ENCODE results near the gene VHLL. TPM values are rescaled to one million over a fixed set of nuclear protein-coding genes. Genes with fewer than 3 reads are reported as not detected.

The VHLL gene
- total RNA-seq, 5 donors from 2014 or later (not counting 1 experiment from before 2014, with no cell fraction given) = 0.39 to 0.88 TPM; not detected in 3

- WGBS (ENCODE audit: insufficient coverage) = 100% methylated on average over 1 of the region's 4 CpGs
- POLR2A ChIA-PET = no interaction called here
- H3K27ac ChIP-seq (ENCODE audit: low read length) = no peak overlapping the region
- no peaks in the 10 kb centered on the region for H3K4me1 ChIP-seq (ENCODE audit: control insufficient read depth in 1 of 2, extremely low read depth in 1 of 2, insufficient read depth in 2 of 2, low read length in 2 of 2)
- CTCF ChIA-PET = no interaction called here
- Mint-ChIP-seq H3K36me3 (peaks cover 66% of the 10 kb centered on the region), H3K9me3 (no peaks in the 10 kb centered on the region), H3K4me3 (no peak overlapping the region), H3K4me1 (peaks cover 0 to 3% (median 0%) of the 10 kb centered on the region in 3 donors), H3K27me3 (no peaks in the 10 kb centered on the region), H3K27ac (no peak overlapping the region)
- peaks cover 21 to 83% of the 10 kb centered on the region in 2 donors for H3K36me3 ChIP-seq (ENCODE audit: control insufficient read depth in 2 of 2, extremely low read depth in 1 of 2, insufficient read depth in 1 of 2, low read length in 1 of 2)
- H3K9me3 ChIP-seq = no peaks in the 10 kb centered on the region
- no peaks in the 10 kb centered on the region for H3K27me3 ChIP-seq (replicated peaks in 1 of 2; ENCODE audit: control insufficient read depth in 2 of 2, extremely low read depth in 1 of 2, insufficient read depth in 2 of 2, low read length in 1 of 2)
- no peak for DNase-seq
- H3K4me3 ChIP-seq (ENCODE audit: control insufficient read depth in 1 of 2, extremely low read depth in 1 of 2, low read length in 1 of 2) = no peak overlapping the region
- no peak for ATAC-seq (replicated peaks in 1 of 4)
Measured at GRCh38 chr1:156268336-156268735, 30.8 kb downstream of the VHLL start.

GRCh38 chr1:156266051-156266450 lies 33.1 kb downstream of the VHLL start:
- no peak overlapping the region for H3K27ac Mint-ChIP-seq
- Histone ChIP-seq H3K4me3 (ENCODE audit: control insufficient read depth in 1 of 2, extremely low read depth in 1 of 2, low read length in 1 of 2) (no peak overlapping the region), H3K4me1 (ENCODE audit: control insufficient read depth in 1 of 2, extremely low read depth in 1 of 2, insufficient read depth in 2 of 2, low read length in 2 of 2) (no peaks in the 10 kb centered on the region), H3K36me3 (ENCODE audit: control insufficient read depth in 2 of 2, extremely low read depth in 1 of 2, insufficient read depth in 1 of 2, low read length in 1 of 2) (peaks cover 21 to 81% of the 10 kb centered on the region in 2 donors), H3K27me3 (replicated peaks in 1 of 2; ENCODE audit: control insufficient read depth in 2 of 2, extremely low read depth in 1 of 2, insufficient read depth in 2 of 2, low read length in 1 of 2) (no peaks in the 10 kb centered on the region), H3K9me3 (no peaks in the 10 kb centered on the region), H3K27ac (ENCODE audit: low read length) (no peak overlapping the region)
- ChIA-PET CTCF (no interaction called here), POLR2A (no interaction called here)
- no peaks in the 10 kb centered on the region for H3K9me3 Mint-ChIP-seq
- ATAC-seq (replicated peaks in 1 of 4) = no peak
- peaks cover 65% of the 10 kb centered on the region for H3K36me3 Mint-ChIP-seq
- no peak for DNase-seq
- H3K27me3 Mint-ChIP-seq = no peaks in the 10 kb centered on the region
- H3K4me1 Mint-ChIP-seq = peaks cover 0 to 3% (median 0%) of the 10 kb centered on the region in 3 donors
- no peak overlapping the region for H3K4me3 Mint-ChIP-seq
- 88% methylated on average over 5 of the region's 13 CpGs for WGBS (ENCODE audit: insufficient coverage)

GRCh38 chr1:156263288-156263655 lies 35.8 kb downstream of the VHLL start:
- CTCF ChIA-PET = interaction anchor here in 1 of 2 donors (0.5 kb wide), 1 partner anchor 121 kb away, joined by 6 read pairs; no protein-coding TSS in a partner anchor
- WGBS (ENCODE audit: insufficient coverage) = 96% methylated on average over 9 of the region's 9 CpGs

GRCh38 chr1:156262461-156263287 lies 36.4 kb downstream of the VHLL start:
- H3K27me3 ChIP-seq (replicated peaks in 1 of 2; ENCODE audit: control insufficient read depth in 2 of 2, extremely low read depth in 1 of 2, insufficient read depth in 2 of 2, low read length in 1 of 2) = no peaks in the 10 kb centered on the region
- H3K4me3 ChIP-seq (ENCODE audit: control insufficient read depth in 1 of 2, extremely low read depth in 1 of 2, low read length in 1 of 2) = no peak overlapping the region
- WGBS (ENCODE audit: insufficient coverage) = 98% methylated on average over 6 of the region's 9 CpGs
- DNase-seq (no peak), ATAC-seq (replicated peaks in 1 of 4) (no peak)
- H3K27ac ChIP-seq (ENCODE audit: low read length) = no peak overlapping the region
- Mint-ChIP-seq H3K27me3 (no peaks in the 10 kb centered on the region), H3K4me1 (peaks cover 0 to 8% (median 7%) of the 10 kb centered on the region in 3 donors), H3K4me3 (no peak overlapping the region), H3K27ac (no peak overlapping the region), H3K9me3 (no peaks in the 10 kb centered on the region), H3K36me3 (peaks cover 73% of the 10 kb centered on the region)
- H3K4me1 ChIP-seq (ENCODE audit: control insufficient read depth in 1 of 2, extremely low read depth in 1 of 2, insufficient read depth in 2 of 2, low read length in 2 of 2) = no peaks in the 10 kb centered on the region
- H3K36me3 ChIP-seq (ENCODE audit: control insufficient read depth in 2 of 2, extremely low read depth in 1 of 2, insufficient read depth in 1 of 2, low read length in 1 of 2) = peaks cover 37 to 89% of the 10 kb centered on the region in 2 donors
- ChIA-PET CTCF (no interaction called here), POLR2A (interaction anchor here in 1 of 2 donors (0.7 kb wide), 1 partner anchor 1405 kb away, joined by 6 read pairs; no protein-coding TSS in a partner anchor)
- no peaks in the 10 kb centered on the region for H3K9me3 ChIP-seq

More at GRCh38 chr1:156263288-156263655, 35.8 kb downstream of the VHLL start:
- Histone ChIP-seq H3K4me1 (ENCODE audit: control insufficient read depth in 1 of 2, extremely low read depth in 1 of 2, insufficient read depth in 2 of 2, low read length in 2 of 2) (no peaks in the 10 kb centered on the region), H3K27me3 (replicated peaks in 1 of 2; ENCODE audit: control insufficient read depth in 2 of 2, extremely low read depth in 1 of 2, insufficient read depth in 2 of 2, low read length in 1 of 2) (no peaks in the 10 kb centered on the region), H3K27ac (ENCODE audit: low read length) (no peak overlapping the region), H3K36me3 (ENCODE audit: control insufficient read depth in 2 of 2, extremely low read depth in 1 of 2, insufficient read depth in 1 of 2, low read length in 1 of 2) (peaks cover 36 to 89% of the 10 kb centered on the region in 2 donors), H3K4me3 (ENCODE audit: control insufficient read depth in 1 of 2, extremely low read depth in 1 of 2, low read length in 1 of 2) (no peak overlapping the region), H3K9me3 (no peaks in the 10 kb centered on the region)
- DNase-seq (no peak), ATAC-seq (replicated peaks in 1 of 4) (no peak)
- Mint-ChIP-seq H3K36me3 (peaks cover 71% of the 10 kb centered on the region), H3K27me3 (no peaks in the 10 kb centered on the region), H3K9me3 (no peaks in the 10 kb centered on the region), H3K4me1 (peaks cover 0 to 7% (median 3%) of the 10 kb centered on the region in 3 donors), H3K27ac (no peak overlapping the region), H3K4me3 (no peak overlapping the region)
- POLR2A ChIA-PET = no interaction called here

- peaks cover 29 to 86% of the 10 kb centered on the region in 2 donors for H3K36me3 ChIP-seq (ENCODE audit: control insufficient read depth in 2 of 2, extremely low read depth in 1 of 2, insufficient read depth in 1 of 2, low read length in 1 of 2)
- ChIA-PET CTCF (no interaction called here), POLR2A (no interaction called here)
- Mint-ChIP-seq H3K27ac (peak overlapping the region in 1 of 2 donors; percentile 31), H3K9me3 (no peaks in the 10 kb centered on the region), H3K36me3 (peaks cover 67% of the 10 kb centered on the region), H3K4me3 (no peak overlapping the region), H3K27me3 (no peaks in the 10 kb centered on the region), H3K4me1 (peaks cover 2 to 8% (median 7%) of the 10 kb centered on the region in 3 donors)
- WGBS (ENCODE audit: insufficient coverage) = 100% methylated on average over 1 of the region's 2 CpGs
- H3K4me1 ChIP-seq (ENCODE audit: control insufficient read depth in 1 of 2, extremely low read depth in 1 of 2, insufficient read depth in 2 of 2, low read length in 2 of 2) = no peaks in the 10 kb centered on the region
- no peak overlapping the region for H3K27ac ChIP-seq (ENCODE audit: low read length)
- no peak for DNase-seq
- no peaks in the 10 kb centered on the region for H3K9me3 ChIP-seq
- no peak for ATAC-seq (replicated peaks in 1 of 4)
- no peaks in the 10 kb centered on the region for H3K27me3 ChIP-seq (replicated peaks in 1 of 2; ENCODE audit: control insufficient read depth in 2 of 2, extremely low read depth in 1 of 2, insufficient read depth in 2 of 2, low read length in 1 of 2)
- H3K4me3 ChIP-seq (ENCODE audit: control insufficient read depth in 1 of 2, extremely low read depth in 1 of 2, low read length in 1 of 2) = no peak overlapping the region
Measured at GRCh38 chr1:156260896-156261295, 38.2 kb downstream of the VHLL start.

- no peak overlapping the region for H3K4me3 Mint-ChIP-seq
Measured at GRCh38 chr1:156259805-156260204, 39.3 kb downstream of the VHLL start.

More at GRCh38 chr1:156259805-156260204, 39.3 kb downstream of the VHLL start:
- WGBS (ENCODE audit: insufficient coverage) = no CpG with 5 or more reads among the region's 3 CpGs
- Mint-ChIP-seq H3K4me1 (peaks cover 2 to 8% (median 7%) of the 10 kb centered on the region in 3 donors), H3K9me3 (no peaks in the 10 kb centered on the region), H3K27ac (no peak overlapping the region), H3K27me3 (no peaks in the 10 kb centered on the region), H3K36me3 (peaks cover 60% of the 10 kb centered on the region)
- CTCF ChIA-PET = no interaction called here
- Histone ChIP-seq H3K36me3 (ENCODE audit: control insufficient read depth in 2 of 2, extremely low read depth in 1 of 2, insufficient read depth in 1 of 2, low read length in 1 of 2) (peaks cover 29 to 81% of the 10 kb centered on the region in 2 donors), H3K4me1 (ENCODE audit: control insufficient read depth in 1 of 2, extremely low read depth in 1 of 2, insufficient read depth in 2 of 2, low read length in 2 of 2) (no peaks in the 10 kb centered on the region), H3K27ac (ENCODE audit: low read length) (no peak overlapping the region), H3K27me3 (replicated peaks in 1 of 2; ENCODE audit: control insufficient read depth in 2 of 2, extremely low read depth in 1 of 2, insufficient read depth in 2 of 2, low read length in 1 of 2) (no peaks in the 10 kb centered on the region), H3K9me3 (no peaks in the 10 kb centered on the region), H3K4me3 (ENCODE audit: control insufficient read depth in 1 of 2, extremely low read depth in 1 of 2, low read length in 1 of 2) (no peak overlapping the region)
- POLR2A ChIA-PET = no interaction called here
- no peak for DNase-seq
- ATAC-seq (replicated peaks in 1 of 4) = no peak

All from T-cell (primary cell).